HEK293 (cell line): ENCODE results near the gene MOG.

Experiments used
- CTCF ChIA-PET: fragments of 350-600 bp; formaldehyde crosslinking; extraction: SDS; loops from one replicate; lab custom pipeline; 2021; ENCODE audit warnings: antibody characterized with exemption; lab: Yijun Ruan, JAX
- POLR2A ChIA-PET: fragments of 300-600 bp; formaldehyde crosslinking; extraction: SDS; loops from one replicate; lab custom pipeline; 2020; ENCODE audit warnings: antibody characterized with exemption, inconsistent platforms; lab: Yijun Ruan, JAX
- H3K27ac ChIP-seq: fragments of 200-500 bp; sonication (Bioruptor generic); 2 replicates; pipeline ENCODE4 v1.5.1; 2014; ENCODE audit warnings: low read depth, low read length, control low read depth, inconsistent platforms; ENCODE audit errors: extremely low read depth
- H3K36me3 ChIP-seq, 2 experiments: fragments of 200-500 bp in 1 of 2; sonication (Bioruptor generic) in 1 of 2; 1 replicate in 1 of 2; 2 replicates in 1 of 2; pipeline ENCODE4 v1.5.1; 2014 to 2017; ENCODE audit warnings: inconsistent platforms in 2 of 2, low read length in 2 of 2; ENCODE audit not compliant: control insufficient read depth in 2 of 2, insufficient read depth in 1 of 2
- H3K4me1 ChIP-seq: fragments of 200-500 bp; sonication (Bioruptor generic); 2 replicates; pipeline ENCODE4 v1.5.1; 2014; ENCODE audit warnings: mild to moderate bottlenecking, low read length, inconsistent platforms; ENCODE audit not compliant: control insufficient read depth, insufficient read depth
- H3K4me3 ChIP-seq: 2 replicates; pipeline ENCODE4 v1.5.1; 2011; ENCODE audit warnings: low read depth, mild to moderate bottlenecking, control low read depth, low read length, moderate library complexity
- H3K9me3 ChIP-seq: fragments of 200-500 bp; sonication (Bioruptor generic); 2 replicates; pipeline ENCODE4 v1.5.1; 2014; ENCODE audit warnings: low read depth, low read length, inconsistent platforms; ENCODE audit not compliant: control insufficient read depth, insufficient read depth
- EGR2 ChIP-seq: fragments of 450-650 bp; formaldehyde crosslinking; IDR thresholded peaks from 2 replicates; pipeline ENCODE4 v1.5.1; 2016; ENCODE audit warnings: low read depth, missing biosample characterization, missing genetic modification characterization
- GLIS1 ChIP-seq: fragments of 450-650 bp; formaldehyde crosslinking; IDR thresholded peaks from 2 replicates; pipeline ENCODE4 v1.5.1; 2016; ENCODE audit warnings: missing biosample characterization, missing genetic modification characterization
- HOXC10 ChIP-seq: sonication (generic); formaldehyde crosslinking; IDR thresholded peaks from 2 replicates; pipeline ENCODE4 v1.8.1; 2023; ENCODE audit warnings: mild to moderate bottlenecking, missing genetic modification reagents
- PRDM1 ChIP-seq: fragments of 450-650 bp; formaldehyde crosslinking; IDR thresholded peaks from 2 replicates; pipeline ENCODE4; 2016; ENCODE audit warnings: missing biosample characterization, missing genetic modification characterization
- SP2 ChIP-seq: fragments of 450-650 bp; formaldehyde crosslinking; IDR thresholded peaks from 2 replicates; pipeline ENCODE4 v1.5.1; 2016; ENCODE audit warnings: missing biosample characterization, missing genetic modification characterization
- WT1 ChIP-seq: fragments of 450-650 bp; formaldehyde crosslinking; IDR thresholded peaks from 2 replicates; pipeline ENCODE4 v1.5.1; 2016; ENCODE audit warnings: missing biosample characterization, missing genetic modification characterization
- ZBTB17 ChIP-seq: fragments of 450-650 bp; formaldehyde crosslinking; IDR thresholded peaks from 2 replicates; pipeline ENCODE4 v1.5.1; 2016; ENCODE audit warnings: missing biosample characterization, missing genetic modification characterization
- ZBTB6 ChIP-seq: fragments of 450-650 bp; formaldehyde crosslinking; IDR thresholded peaks from 2 replicates; pipeline ENCODE4 v1.5.1; 2017; ENCODE audit warnings: missing biosample characterization, missing genetic modification characterization
- ZIC2 ChIP-seq: fragments of 450-650 bp; formaldehyde crosslinking; IDR thresholded peaks from 2 replicates; pipeline ENCODE4 v1.5.1; 2016; ENCODE audit warnings: missing biosample characterization, missing genetic modification characterization
- ZNF169 ChIP-seq: fragments of 450-650 bp; formaldehyde crosslinking; IDR thresholded peaks from 2 replicates; pipeline ENCODE4 v1.5.1; 2016; ENCODE audit warnings: missing biosample characterization, missing genetic modification characterization
- ZNF223 ChIP-seq: fragments of 450-650 bp; formaldehyde crosslinking; IDR thresholded peaks from 2 replicates; pipeline ENCODE4 v1.5.1; 2016; ENCODE audit warnings: missing biosample characterization, missing genetic modification characterization
- ZNF23 ChIP-seq: fragments of 450-650 bp; formaldehyde crosslinking; IDR thresholded peaks from 2 replicates; pipeline ENCODE4 v1.5.1; 2016; ENCODE audit warnings: missing biosample characterization, missing genetic modification characterization, borderline replicate concordance
- ZNF24 ChIP-seq: fragments of 450-650 bp; formaldehyde crosslinking; IDR thresholded peaks from 2 replicates; pipeline ENCODE4 v1.5.1; 2016; ENCODE audit warnings: missing biosample characterization, missing genetic modification characterization
- ZNF248 ChIP-seq: fragments of 450-650 bp; formaldehyde crosslinking; IDR thresholded peaks from 2 replicates; pipeline ENCODE4 v1.5.1; 2017; ENCODE audit warnings: missing biosample characterization, missing genetic modification characterization
- ZNF266 ChIP-seq: fragments of 450-650 bp; formaldehyde crosslinking; IDR thresholded peaks from 2 replicates; pipeline ENCODE4 v1.5.1; 2016; ENCODE audit warnings: missing biosample characterization, missing genetic modification characterization, low read depth
- ZNF341 ChIP-seq: fragments of 450-650 bp; formaldehyde crosslinking; IDR thresholded peaks from 2 replicates; pipeline ENCODE4; 2016; ENCODE audit warnings: low read depth, missing biosample characterization, missing genetic modification characterization
- ZNF350 ChIP-seq: fragments of 450-650 bp; formaldehyde crosslinking; IDR thresholded peaks from 2 replicates; pipeline ENCODE4 v1.5.0; 2017; ENCODE audit warnings: missing biosample characterization, mild to moderate bottlenecking, missing genetic modification characterization
- ZNF366 ChIP-seq: fragments of 450-650 bp; formaldehyde crosslinking; conservative IDR thresholded peaks from 2 replicates; pipeline ENCODE4 v1.5.1; 2016; ENCODE audit warnings: missing biosample characterization, missing genetic modification characterization
- ZNF510 ChIP-seq: fragments of 450-650 bp; formaldehyde crosslinking; IDR thresholded peaks from 2 replicates; pipeline ENCODE4 v1.5.1; 2018; ENCODE audit warnings: mild to moderate bottlenecking, missing genetic modification characterization, missing biosample characterization; ENCODE audit not compliant: insufficient replicate concordance
- ZNF791 ChIP-seq: fragments of 450-650 bp; formaldehyde crosslinking; IDR thresholded peaks from 2 replicates; pipeline ENCODE4 v1.5.1; 2016; ENCODE audit warnings: missing biosample characterization, missing genetic modification characterization
- ZSCAN30 ChIP-seq: fragments of 450-650 bp; IDR thresholded peaks from 2 replicates; pipeline ENCODE4 v1.5.1; 2018; ENCODE audit warnings: missing biosample characterization, mild to moderate bottlenecking, missing genetic modification characterization, moderate library complexity
- TF ChIP-seq, protein P1 (sequence below): fragments of 450-650 bp; formaldehyde crosslinking; IDR thresholded peaks from 2 replicates; pipeline ENCODE4 v1.5.1; 2016; ENCODE audit warnings: missing biosample characterization, missing genetic modification characterization
- TF ChIP-seq, protein P2 (sequence below): fragments of 450-650 bp; formaldehyde crosslinking; conservative IDR thresholded peaks from 2 replicates; pipeline ENCODE4 v1.5.1; 2016; ENCODE audit warnings: low read depth, missing biosample characterization, missing genetic modification characterization
- TF ChIP-seq, protein P3 (sequence below): fragments of 450-650 bp; formaldehyde crosslinking; IDR thresholded peaks from 2 replicates; pipeline ENCODE4 v1.5.1; 2016; ENCODE audit warnings: missing biosample characterization, missing genetic modification characterization

The MOG gene

DNA sequence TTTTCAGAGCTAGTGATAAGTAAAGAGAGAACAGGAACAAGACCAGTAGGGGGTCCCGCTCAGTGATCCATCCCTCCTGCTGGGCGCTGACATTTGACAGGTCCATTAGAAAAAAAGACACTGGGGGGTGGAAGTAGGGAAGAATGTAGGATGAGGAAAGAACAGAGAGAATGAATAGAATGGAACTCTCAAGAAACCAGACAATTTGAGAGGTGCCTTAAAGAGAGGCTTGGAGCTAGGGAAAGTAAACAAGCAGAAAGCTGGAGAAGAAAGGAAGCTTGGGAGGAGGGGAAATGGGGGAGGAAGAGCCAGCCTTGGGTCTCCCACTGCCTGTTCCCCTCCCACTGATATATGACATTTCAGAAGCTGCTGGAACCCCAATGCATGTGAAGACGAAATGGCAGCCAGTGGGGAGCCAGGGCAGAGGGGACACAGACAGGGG, 32.4 kb upstream of the MOG start:
- no peak overlapping the region; the same call in 1 of the 2 replicates for H3K27ac ChIP-seq
- H3K36me3 ChIP-seq, result peaks cover 28 to 48% of the 10 kb centered on the region in 2 experiments
- peaks cover 13% of the 10 kb centered on the region for H3K4me1 ChIP-seq
- ChIA-PET POLR2A (interaction anchor here (0.6 to 1.5 kb wide), 3 partner anchors 8 to 21 kb away, joined by 3 to 5 read pairs (median 4); partner anchors contain the start of gene GABBR1), CTCF (interaction anchor here (1.0 to 2.2 kb wide), 3 partner anchors 23 to 35 kb away, joined by 4 to 11 read pairs (median 4); no protein-coding TSS in a partner anchor)
- TF ChIP-seq GLIS1 (tag by site-specific recombination) (peak; percentile 67), ZNF341 (tag by site-specific recombination) (peak; percentile 83), WT1 (no peak), HOXC10 (no peak), ZNF24 (tag by site-specific recombination) (no peak), ZNF366 (0 out of 2 replicates have a peak, but pooled peaks have one; percentile 13), ZSCAN30 (tag by site-specific recombination) (no peak), ZNF350 (tag by site-specific recombination) (no peak), ZNF266 (tag by site-specific recombination) (no peak), PRDM1 (peak; percentile 46; the same call in 1 of the 2 replicates), ZBTB6 (no peak), ZIC2 (tag by site-specific recombination) (peak; percentile 99), ZNF223 (no peak), ZNF248 (tag by site-specific recombination) (no peak), ZNF169 (tag by site-specific recombination) (no peak), EGR2 (tag by site-specific recombination) (peak; percentile 54)
- TF ChIP-seq, protein P1, sequence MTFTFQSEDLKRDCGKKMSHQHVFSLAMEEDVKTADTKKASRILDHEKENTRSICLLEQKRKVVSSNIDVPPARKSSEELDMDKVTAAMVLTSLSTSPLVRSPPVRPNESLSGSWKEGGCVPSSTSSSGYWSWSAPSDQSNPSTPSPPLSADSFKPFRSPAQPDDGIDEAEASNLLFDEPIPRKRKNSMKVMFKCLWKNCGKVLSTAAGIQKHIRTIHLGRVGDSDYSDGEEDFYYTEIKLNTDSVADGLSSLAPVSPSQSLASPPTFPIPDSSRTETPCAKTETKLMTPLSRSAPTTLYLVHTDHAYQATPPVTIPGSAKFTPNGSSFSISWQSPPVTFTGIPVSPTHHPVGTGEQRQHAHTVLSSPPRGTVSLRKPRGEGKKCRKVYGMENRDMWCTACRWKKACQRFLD (tag by site-specific recombination), result no peak
- TF ChIP-seq, protein P2, sequence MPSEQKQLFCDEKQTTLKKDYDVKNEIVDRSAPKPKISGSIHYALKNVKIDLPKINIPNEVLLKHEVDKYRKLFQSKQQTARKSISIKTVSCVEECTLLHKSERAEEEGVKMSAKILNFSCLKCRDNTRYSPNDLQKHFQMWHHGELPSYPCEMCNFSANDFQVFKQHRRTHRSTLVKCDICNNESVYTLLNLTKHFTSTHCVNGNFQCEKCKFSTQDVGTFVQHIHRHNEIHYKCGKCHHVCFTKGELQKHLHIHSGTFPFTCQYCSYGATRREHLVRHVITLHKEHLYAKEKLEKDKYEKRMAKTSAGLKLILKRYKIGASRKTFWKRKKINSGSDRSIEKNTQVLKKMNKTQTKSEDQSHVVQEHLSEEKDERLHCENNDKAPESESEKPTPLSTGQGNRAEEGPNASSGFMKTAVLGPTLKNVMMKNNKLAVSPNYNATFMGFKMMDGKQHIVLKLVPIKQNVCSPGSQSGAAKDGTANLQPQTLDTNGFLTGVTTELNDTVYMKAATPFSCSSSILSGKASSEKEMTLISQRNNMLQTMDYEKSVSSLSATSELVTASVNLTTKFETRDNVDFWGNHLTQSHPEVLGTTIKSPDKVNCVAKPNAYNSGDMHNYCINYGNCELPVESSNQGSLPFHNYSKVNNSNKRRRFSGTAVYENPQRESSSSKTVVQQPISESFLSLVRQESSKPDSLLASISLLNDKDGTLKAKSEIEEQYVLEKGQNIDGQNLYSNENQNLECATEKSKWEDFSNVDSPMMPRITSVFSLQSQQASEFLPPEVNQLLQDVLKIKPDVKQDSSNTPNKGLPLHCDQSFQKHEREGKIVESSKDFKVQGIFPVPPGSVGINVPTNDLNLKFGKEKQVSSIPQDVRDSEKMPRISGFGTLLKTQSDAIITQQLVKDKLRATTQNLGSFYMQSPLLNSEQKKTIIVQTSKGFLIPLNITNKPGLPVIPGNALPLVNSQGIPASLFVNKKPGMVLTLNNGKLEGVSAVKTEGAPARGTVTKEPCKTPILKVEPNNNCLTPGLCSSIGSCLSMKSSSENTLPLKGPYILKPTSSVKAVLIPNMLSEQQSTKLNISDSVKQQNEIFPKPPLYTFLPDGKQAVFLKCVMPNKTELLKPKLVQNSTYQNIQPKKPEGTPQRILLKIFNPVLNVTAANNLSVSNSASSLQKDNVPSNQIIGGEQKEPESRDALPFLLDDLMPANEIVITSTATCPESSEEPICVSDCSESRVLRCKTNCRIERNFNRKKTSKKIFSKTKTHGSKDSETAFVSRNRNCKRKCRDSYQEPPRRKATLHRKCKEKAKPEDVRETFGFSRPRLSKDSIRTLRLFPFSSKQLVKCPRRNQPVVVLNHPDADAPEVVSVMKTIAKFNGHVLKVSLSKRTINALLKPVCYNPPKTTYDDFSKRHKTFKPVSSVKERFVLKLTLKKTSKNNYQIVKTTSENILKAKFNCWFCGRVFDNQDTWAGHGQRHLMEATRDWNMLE (tag by site-specific recombination), result no peak
- H3K4me3 ChIP-seq, result no peak overlapping the region
- no peaks in the 10 kb centered on the region for H3K9me3 ChIP-seq

DNA sequence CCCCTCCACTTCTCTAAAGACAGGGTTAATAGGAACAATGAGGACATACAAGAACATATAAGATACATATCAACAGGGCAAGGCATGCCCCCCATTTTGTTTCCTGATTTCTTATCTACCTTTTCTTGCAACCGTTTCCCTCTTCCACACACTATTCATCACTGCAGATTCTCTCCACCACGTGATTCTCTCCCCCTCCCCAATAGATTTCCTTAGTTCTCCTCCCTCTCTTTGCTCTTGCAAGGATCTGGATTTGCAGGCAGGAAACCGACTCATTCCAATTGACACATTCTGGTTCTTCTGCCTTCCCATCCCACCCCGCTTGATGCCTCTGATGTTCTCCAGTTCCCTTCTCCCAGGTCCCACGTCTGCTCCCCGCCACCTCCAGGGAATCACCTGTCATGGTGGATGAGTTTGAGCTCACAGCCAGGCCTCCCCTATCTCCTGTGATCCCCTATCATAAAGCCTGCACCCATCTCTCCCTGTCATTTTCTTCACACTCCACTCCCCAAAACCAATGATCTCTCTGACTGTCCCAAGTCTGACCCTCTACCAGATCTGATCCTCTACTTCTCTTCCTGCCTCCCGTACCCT, 31.5 kb upstream of the MOG start:
- H3K36me3 ChIP-seq, result peaks cover 19 to 44% of the 10 kb centered on the region in 2 experiments

More for the DNA sequence above, 31.5 kb upstream of the MOG start:
- Histone ChIP-seq H3K9me3 (no peaks in the 10 kb centered on the region), H3K27ac (no peak overlapping the region), H3K4me3 (no peak overlapping the region), H3K4me1 (peaks cover 13% of the 10 kb centered on the region)
- POLR2A ChIA-PET, result interaction anchor here (1.0 to 1.5 kb wide), 2 partner anchors 8 to 22 kb away, joined by 3 to 6 read pairs; no protein-coding TSS in a partner anchor
- CTCF ChIA-PET, result interaction anchor here (0.5 to 2.2 kb wide), 8 partner anchors 16 to 474 kb away, joined by 3 to 11 read pairs (median 3); no protein-coding TSS in a partner anchor
- TF ChIP-seq, protein P3, sequence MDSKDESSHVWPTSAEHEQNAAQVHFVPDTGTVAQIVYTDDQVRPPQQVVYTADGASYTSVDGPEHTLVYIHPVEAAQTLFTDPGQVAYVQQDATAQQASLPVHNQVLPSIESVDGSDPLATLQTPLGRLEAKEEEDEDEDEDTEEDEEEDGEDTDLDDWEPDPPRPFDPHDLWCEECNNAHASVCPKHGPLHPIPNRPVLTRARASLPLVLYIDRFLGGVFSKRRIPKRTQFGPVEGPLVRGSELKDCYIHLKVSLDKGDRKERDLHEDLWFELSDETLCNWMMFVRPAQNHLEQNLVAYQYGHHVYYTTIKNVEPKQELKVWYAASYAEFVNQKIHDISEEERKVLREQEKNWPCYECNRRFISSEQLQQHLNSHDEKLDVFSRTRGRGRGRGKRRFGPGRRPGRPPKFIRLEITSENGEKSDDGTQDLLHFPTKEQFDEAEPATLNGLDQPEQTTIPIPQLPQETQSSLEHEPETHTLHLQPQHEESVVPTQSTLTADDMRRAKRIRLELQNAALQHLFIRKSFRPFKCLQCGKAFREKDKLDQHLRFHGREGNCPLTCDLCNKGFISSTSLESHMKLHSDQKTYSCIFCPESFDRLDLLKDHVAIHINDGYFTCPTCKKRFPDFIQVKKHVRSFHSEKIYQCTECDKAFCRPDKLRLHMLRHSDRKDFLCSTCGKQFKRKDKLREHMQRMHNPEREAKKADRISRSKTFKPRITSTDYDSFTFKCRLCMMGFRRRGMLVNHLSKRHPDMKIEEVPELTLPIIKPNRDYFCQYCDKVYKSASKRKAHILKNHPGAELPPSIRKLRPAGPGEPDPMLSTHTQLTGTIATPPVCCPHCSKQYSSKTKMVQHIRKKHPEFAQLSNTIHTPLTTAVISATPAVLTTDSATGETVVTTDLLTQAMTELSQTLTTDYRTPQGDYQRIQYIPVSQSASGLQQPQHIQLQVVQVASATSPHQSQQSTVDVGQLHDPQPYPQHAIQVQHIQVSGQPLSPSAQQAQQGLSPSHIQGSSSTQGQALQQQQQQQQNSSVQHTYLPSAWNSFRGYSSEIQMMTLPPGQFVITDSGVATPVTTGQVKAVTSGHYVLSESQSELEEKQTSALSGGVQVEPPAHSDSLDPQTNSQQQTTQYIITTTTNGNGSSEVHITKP (tag by site-specific recombination), result no peak
- TF ChIP-seq ZBTB17 (tag by site-specific recombination) (0 out of 2 replicates have a peak, but pooled peaks have one; percentile 26), ZNF510 (tag by site-specific recombination) (no peak), ZNF23 (tag by site-specific recombination) (no peak), ZNF791 (tag by site-specific recombination) (no peak), SP2 (no peak)
